ENCODE data around the gene ABCF2. TPM values are rescaled to one million over a fixed set of nuclear protein-coding genes. Genes with fewer than 3 reads are reported as not detected.

The ABCF2 gene
- total RNA-seq, 2 donors from 2014 or later, result 25.6 to 38.3 TPM

DNA sequence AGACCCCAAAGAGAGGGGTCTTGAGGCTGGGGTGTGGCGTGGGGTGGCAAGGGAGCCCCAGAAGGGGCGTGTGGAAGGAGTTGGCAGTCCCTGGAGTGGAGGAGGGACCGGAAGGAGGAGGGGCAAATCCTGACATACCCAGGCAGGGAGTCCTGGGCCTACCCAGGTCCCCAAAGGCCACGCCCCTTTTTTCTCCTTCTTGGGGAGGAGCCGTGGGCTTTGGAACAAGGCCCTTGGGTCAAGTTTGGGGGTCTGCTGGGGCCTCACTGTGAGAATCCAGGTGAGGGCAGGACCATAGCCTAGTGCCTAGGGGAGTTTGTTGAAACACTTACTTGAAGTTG, 22.7 kb upstream of the ABCF2 start:
- intact Hi-C loops (cut with DNase I), result loop anchor here (10.0 kb wide), 1 partner anchor 125 kb away; no protein-coding TSS in a partner anchor
- DNase-seq, result peak; percentile 49
- Histone ChIP-seq H3K27ac (peak overlapping the region; percentile 70), H3K9ac (ENCODE audit: low read depth in 2 of 2, low read length in 2 of 2) (peak overlapping the region in 1 of 2 donors; percentile 38), H3K4me1 (peaks cover 5% of the 10 kb centered on the region), H3K36me3 (no peaks in the 10 kb centered on the region), H3K9me3 (no peaks in the 10 kb centered on the region), H3K4me3 (no peak overlapping the region), H3K27me3 (peaks cover 41% of the 10 kb centered on the region)
- TF ChIP-seq CTCF (IDR thresholded peaks at IDR 0.05), result no peak

DNA sequence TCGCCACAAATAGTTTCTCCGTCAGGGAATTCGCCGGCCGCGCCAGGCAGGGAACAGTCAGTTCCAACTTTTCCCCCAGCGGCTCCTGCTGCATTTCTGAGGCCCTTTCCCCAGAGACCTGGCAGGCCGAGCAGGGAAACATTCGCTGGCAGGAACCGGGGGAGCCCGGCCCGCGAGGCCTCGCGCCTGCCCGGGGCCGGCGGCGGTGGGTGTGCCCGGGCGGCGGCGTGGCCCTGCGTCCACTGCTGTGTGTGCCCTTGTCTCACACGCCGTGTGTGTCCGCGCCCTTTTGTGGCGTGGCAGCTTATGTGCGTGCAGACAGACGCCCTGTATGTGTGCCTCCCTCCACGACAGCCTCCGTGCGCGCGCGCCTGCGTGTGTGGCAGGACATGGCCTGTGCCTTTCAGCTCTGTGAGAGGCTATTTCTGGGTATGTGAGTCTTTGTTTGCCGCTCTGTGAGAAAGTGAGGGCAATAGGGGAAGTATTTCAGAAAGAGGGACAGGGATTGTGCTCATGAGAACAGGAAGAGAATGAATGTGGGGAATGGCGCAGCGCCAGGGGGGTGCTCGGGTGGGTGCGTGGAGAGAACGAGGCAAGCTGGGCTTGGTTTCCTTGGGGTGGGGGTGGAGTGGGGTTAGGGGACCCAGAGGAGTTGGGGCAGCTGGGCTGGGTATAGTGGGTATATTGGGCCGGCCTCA, 22.2 kb upstream of the ABCF2 start:
- Histone ChIP-seq H3K4me3 (peak overlapping the region; percentile 47), H3K27ac (peak overlapping the region; percentile 70), H3K9me3 (no peaks in the 10 kb centered on the region), H3K9ac (ENCODE audit: low read depth in 2 of 2, low read length in 2 of 2) (peak overlapping the region; percentile 38 to 61), H3K27me3 (peaks cover 43% of the 10 kb centered on the region), H3K36me3 (no peaks in the 10 kb centered on the region), H3K4me1 (peaks cover 8% of the 10 kb centered on the region)
- intact Hi-C loops (cut with DNase I), result loop anchor here (10.0 kb wide), 1 partner anchor 124 kb away; no protein-coding TSS in a partner anchor
- peak; percentile 54 for DNase-seq
- TF ChIP-seq CTCF (IDR thresholded peaks at IDR 0.05), result no peak

GRCh38 chr7:151248346-151249033, 21.5 kb upstream of the ABCF2 start, which contains the start of gene SMARCD3:
Gene SMARCD3 (minus strand): TSS chr7:151248694. CDS start chr7:151248562, 132 bp downstream.
- Histone ChIP-seq H3K4me3 (peak within 1 kb of the TSS; percentile 47), H3K27me3 (peaks cover 43% of the 10 kb centered on the region), H3K9ac (ENCODE audit: low read depth in 2 of 2, low read length in 2 of 2) (peak within 1 kb of the TSS; percentile 51 to 61), H3K27ac (peak within 1 kb of the TSS; percentile 70), H3K9me3 (no peaks in the 10 kb centered on the region), H3K36me3 (no peaks in the 10 kb centered on the region), H3K4me1 (peaks cover 8% of the 10 kb centered on the region)
- DNase-seq, result peak; percentile 40
- intact Hi-C loops (cut with DNase I), result loop anchor here (10.0 kb wide), 1 partner anchor 124 kb away; no protein-coding TSS in a partner anchor
- TF ChIP-seq CTCF (IDR thresholded peaks at IDR 0.05), result no peak

DNA sequence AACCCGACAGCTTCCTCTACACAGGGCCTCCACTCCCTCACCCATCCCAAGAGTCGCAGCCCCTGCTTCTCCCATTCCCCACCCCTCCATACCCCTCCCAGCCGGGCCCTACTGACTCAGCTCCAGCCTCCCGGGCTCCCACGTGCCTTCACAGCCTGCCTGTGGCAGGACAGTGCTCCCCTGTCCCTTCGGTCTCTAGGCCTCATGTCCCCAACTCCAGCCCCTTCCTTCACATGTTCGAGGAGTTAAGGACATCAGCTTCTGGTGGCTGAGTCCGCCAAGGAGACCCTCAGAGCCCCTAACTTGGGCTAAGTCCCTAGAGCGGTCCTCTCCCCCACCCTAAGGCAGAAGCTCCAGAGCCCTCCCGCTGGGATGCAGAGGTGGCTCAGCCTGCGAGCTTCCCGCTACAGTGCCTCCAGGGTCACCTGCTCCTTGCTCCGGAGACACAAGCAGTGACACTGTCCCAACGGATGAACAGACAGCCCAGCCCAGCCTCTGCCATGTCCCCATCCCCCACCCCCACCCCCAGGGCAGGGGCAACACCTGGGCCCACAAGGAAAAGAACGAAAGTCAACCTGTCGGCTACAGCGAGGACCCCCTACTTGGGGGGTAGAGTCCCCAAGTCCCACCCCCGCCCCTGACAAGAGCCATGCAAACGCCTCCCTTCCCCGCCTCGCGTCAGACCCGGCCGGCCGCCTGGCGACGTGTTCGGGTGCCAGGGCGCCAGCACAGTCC, 20.8 kb upstream of the ABCF2 start:
- Histone ChIP-seq H3K9me3 (no peaks in the 10 kb centered on the region), H3K27ac (peak overlapping the region; percentile 70), H3K36me3 (no peaks in the 10 kb centered on the region), H3K4me1 (peaks cover 8% of the 10 kb centered on the region), H3K4me3 (peak overlapping the region; percentile 47), H3K9ac (ENCODE audit: low read depth in 2 of 2, low read length in 2 of 2) (peak overlapping the region; percentile 51 to 56), H3K27me3 (peaks cover 38% of the 10 kb centered on the region)
- no peak for TF ChIP-seq CTCF (IDR thresholded peaks at IDR 0.05)
- no peak for DNase-seq
- intact Hi-C loops (cut with DNase I), result loop anchor here (10.0 kb wide), 1 partner anchor 123 kb away; no protein-coding TSS in a partner anchor
